Liver (tissue), 9 donors: ENCODE results near the gene DNAH17. TPM values are rescaled to one million over a fixed set of nuclear protein-coding genes. Genes with fewer than 3 reads are reported as not detected.

Experiments used
- DNase-seq: peaks from one replicate; pipeline ENCODE4 v3.0.0-alpha.2; 2017; ENCODE audit warnings: low spot score
- H3K27ac ChIP-seq, 2 donors: one replicate each; pipeline ENCODE4 v1.7.0; 2013; ENCODE audit warnings: inconsistent platforms in 2 of 2, low read length in 2 of 2, control low read depth in 1 of 2, low read depth in 1 of 2, mild to moderate bottlenecking in 1 of 2
- H3K27me3 ChIP-seq, 4 donors: one replicate each; pipeline versions ENCODE4 v1.6.1 to v1.7.0; 2013; ENCODE audit warnings: low read length in 3 of 4, inconsistent platforms in 1 of 4, mild to moderate bottlenecking in 1 of 4, moderate library complexity in 1 of 4; ENCODE audit not compliant: control insufficient read depth in 4 of 4, insufficient read depth in 4 of 4
- H3K36me3 ChIP-seq, 4 donors: one replicate each; pipeline versions ENCODE4 v1.6.1 to v1.7.0; 2013; ENCODE audit warnings: low read length in 3 of 4, mild to moderate bottlenecking in 3 of 4, low read depth in 1 of 4, moderate library complexity in 1 of 4; ENCODE audit not compliant: control insufficient read depth in 4 of 4, insufficient read depth in 3 of 4
- H3K4me1 ChIP-seq, 4 donors: one replicate each; pipeline versions ENCODE4 v1.6.1 to v1.7.0; 2013; ENCODE audit warnings: low read length in 3 of 4, mild to moderate bottlenecking in 3 of 4, moderate library complexity in 1 of 4; ENCODE audit not compliant: control insufficient read depth in 4 of 4, insufficient read depth in 4 of 4
- H3K4me3 ChIP-seq, 3 donors: one replicate each; pipeline versions ENCODE4 v1.6.1 to v1.7.0; 2013; ENCODE audit warnings: low read length in 3 of 3, control low read depth in 1 of 3, low read depth in 1 of 3, mild to moderate bottlenecking in 1 of 3
- H3K9ac ChIP-seq, 2 donors: one replicate each; pipeline ENCODE4 v1.7.0; 2013; ENCODE audit warnings: low read length in 2 of 2, mild to moderate bottlenecking in 2 of 2, moderate library complexity in 2 of 2, control low read depth in 1 of 2, low read depth in 1 of 2
- H3K9me3 ChIP-seq, 4 donors: one replicate each; pipeline versions ENCODE4 v1.6.1 to v1.7.0; 2013; ENCODE audit warnings: low read length in 3 of 4; ENCODE audit not compliant: control insufficient read depth in 4 of 4
- EGR1 ChIP-seq, 2 donors: IDR thresholded peaks; 2 replicates each; pipeline ENCODE4 v1.6.1; 2016 to 2018; ENCODE audit warnings: antibody characterized with exemption in 2 of 2, low read depth in 2 of 2
- FOXA1 ChIP-seq: IDR thresholded peaks from 2 replicates; pipeline ENCODE4 v1.6.1; 2016; ENCODE audit warnings: antibody characterized with exemption
- FOXA2 ChIP-seq: IDR thresholded peaks from 2 replicates; pipeline ENCODE4 v1.6.1; 2016; ENCODE audit warnings: antibody characterized with exemption
- GABPA ChIP-seq, 2 donors: IDR thresholded peaks in 1 of 2; conservative IDR thresholded peaks in 1 of 2; 2 replicates each; pipeline ENCODE4 v1.6.1; 2016; ENCODE audit warnings: antibody characterized with exemption in 2 of 2, mild to moderate bottlenecking in 1 of 2, moderate library complexity in 1 of 2
- HNF4A ChIP-seq, 2 donors: conservative IDR thresholded peaks; 2 replicates each; pipeline ENCODE4 v1.6.1; 2016; ENCODE audit warnings: antibody characterized with exemption in 2 of 2, mild to moderate bottlenecking in 2 of 2
- HNF4G ChIP-seq: IDR thresholded peaks from 2 replicates; pipeline ENCODE4 v1.6.1; 2016; ENCODE audit warnings: antibody characterized with exemption
- JUND ChIP-seq, 2 donors: IDR thresholded peaks; 2 replicates each; pipeline ENCODE4 v1.6.1; 2016; ENCODE audit warnings: antibody characterized with exemption in 2 of 2
- NR2F2 ChIP-seq: IDR thresholded peaks from 2 replicates; pipeline ENCODE4 v1.6.1; 2016; ENCODE audit warnings: antibody characterized with exemption
- RAD21 ChIP-seq, 2 donors: IDR thresholded peaks; 2 replicates each; pipeline ENCODE4 v1.6.1; 2016; ENCODE audit warnings: antibody characterized with exemption in 2 of 2, mild to moderate bottlenecking in 2 of 2
- RXRA ChIP-seq, 2 donors: IDR thresholded peaks; 2 replicates each; pipeline ENCODE4 v1.6.1; 2017 to 2018; ENCODE audit warnings: antibody characterized with exemption in 2 of 2, mild to moderate bottlenecking in 1 of 2
- SP1 ChIP-seq: IDR thresholded peaks from 2 replicates; pipeline ENCODE4 v1.6.1; 2018; ENCODE audit warnings: antibody characterized with exemption, mild to moderate bottlenecking
- TAF1 ChIP-seq: conservative IDR thresholded peaks from 2 replicates; pipeline ENCODE4 v1.6.1; 2016; ENCODE audit warnings: antibody characterized with exemption, mild to moderate bottlenecking
- YY1 ChIP-seq: IDR thresholded peaks from 2 replicates; pipeline ENCODE4 v1.6.1; 2016; ENCODE audit warnings: antibody characterized with exemption, mild to moderate bottlenecking
- WGBS: extraction: QIAGEN DNeasy Blood & Tissue Kit; methylation state at CpG from one replicate; pipeline ENCODE4 v1.1.7; 2013; 5-methylcytosine and 5-hydroxymethylcytosine counted together
- polyA plus RNA-seq, 2 donors: library from polyadenylated mRNA; stranded (reverse) in 1 of 2; unstranded in 1 of 2; fragments of 200-250 nt in 1 of 2; fragments of >200 nt in 1 of 2; fragmentation: Nextera tagmentation in 1 of 2; extraction: Ambion mirVana in 1 of 2; gene quantifications; one replicate each; pipeline versions ENCODE4 v1.2.1 to v1.2.3, GENCODE V29; 2013 to 2015
- total RNA-seq, 2 donors: library from RNA; depleted of rRNA; stranded (reverse); fragments of >200 nt; gene quantifications; one replicate each; pipeline ENCODE4 v1.2.3, GENCODE V29; 2014
- TF ChIP-seq, protein P1 (sequence below): fragments of 150-350 bp; IDR thresholded peaks from 2 replicates; pipeline ENCODE4 v1.5.1; 2017; ENCODE audit warnings: improper control_type of control experiment, low read depth, low read length; ENCODE audit not compliant: missing input control
- TF ChIP-seq, protein P2 (sequence below): IDR thresholded peaks from 2 replicates; pipeline ENCODE4 v1.6.1; 2016; ENCODE audit warnings: antibody characterized with exemption, mild to moderate bottlenecking
- TF ChIP-seq, protein P3 (sequence below): IDR thresholded peaks from 2 replicates; pipeline ENCODE4 v1.6.1; 2016; ENCODE audit warnings: antibody characterized with exemption
- TF ChIP-seq, protein P4 (sequence below): IDR thresholded peaks from 2 replicates; pipeline ENCODE4 v1.6.1; 2016; ENCODE audit warnings: antibody characterized with exemption
- TF ChIP-seq, protein P5 (sequence below): IDR thresholded peaks from 2 replicates; pipeline ENCODE4 v1.6.1; 2016; ENCODE audit warnings: antibody characterized with exemption
- donor health status: healthy.
- donor health status: healthy.
- donor health status: healthy.
- donor health status: healthy.
- donor health status: healthy.

Gene DNAH17
- total and polyA plus RNA-seq, 4 donors: 0.09 to 0.79 TPM; not detected in 2

DNA sequence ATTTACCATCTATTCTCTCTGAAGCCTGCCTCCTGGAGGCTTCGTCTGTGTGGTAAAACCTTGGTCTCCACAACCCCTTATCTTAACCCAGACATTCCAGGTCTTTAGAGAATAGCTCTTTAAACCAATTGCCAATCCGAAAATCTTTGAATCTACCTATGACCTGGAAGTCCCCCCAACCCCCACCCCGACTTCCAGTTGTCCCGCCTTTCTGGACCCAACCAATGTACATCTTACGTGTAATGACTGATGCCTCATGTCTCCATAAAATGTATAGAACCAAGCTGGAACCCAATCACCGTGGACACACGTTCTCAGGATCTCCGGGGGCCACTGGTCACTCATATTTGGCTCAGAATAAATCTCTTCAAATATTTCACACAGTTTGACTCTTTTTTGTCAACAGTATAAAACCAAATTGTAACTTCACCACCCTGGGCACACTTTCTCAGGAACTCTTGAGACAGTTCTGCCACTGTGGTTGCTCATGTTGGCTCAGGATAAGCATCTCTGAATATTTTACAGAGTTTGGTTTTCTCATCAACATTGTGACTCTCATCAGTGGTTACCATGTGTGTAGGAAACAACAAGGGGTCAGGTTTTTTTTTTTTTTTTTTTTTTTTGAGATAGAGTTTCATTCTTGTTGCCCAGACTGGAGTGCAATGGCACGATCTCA is 18.1 kb upstream of the DNAH17 start:
- DNase-seq: no peak
- H3K27me3 ChIP-seq: no peaks in the 10 kb centered on the region
- H3K4me1 ChIP-seq: peaks cover 0 to 5% (median 2%) of the 10 kb centered on the region in 4 donors
- no peaks in the 10 kb centered on the region for H3K9me3 ChIP-seq
- no peak overlapping the region for H3K27ac ChIP-seq
- WGBS: 94% methylated on average over 9 of the region's 9 CpGs
- H3K9ac ChIP-seq: no peak overlapping the region
- TF ChIP-seq, protein P1, sequence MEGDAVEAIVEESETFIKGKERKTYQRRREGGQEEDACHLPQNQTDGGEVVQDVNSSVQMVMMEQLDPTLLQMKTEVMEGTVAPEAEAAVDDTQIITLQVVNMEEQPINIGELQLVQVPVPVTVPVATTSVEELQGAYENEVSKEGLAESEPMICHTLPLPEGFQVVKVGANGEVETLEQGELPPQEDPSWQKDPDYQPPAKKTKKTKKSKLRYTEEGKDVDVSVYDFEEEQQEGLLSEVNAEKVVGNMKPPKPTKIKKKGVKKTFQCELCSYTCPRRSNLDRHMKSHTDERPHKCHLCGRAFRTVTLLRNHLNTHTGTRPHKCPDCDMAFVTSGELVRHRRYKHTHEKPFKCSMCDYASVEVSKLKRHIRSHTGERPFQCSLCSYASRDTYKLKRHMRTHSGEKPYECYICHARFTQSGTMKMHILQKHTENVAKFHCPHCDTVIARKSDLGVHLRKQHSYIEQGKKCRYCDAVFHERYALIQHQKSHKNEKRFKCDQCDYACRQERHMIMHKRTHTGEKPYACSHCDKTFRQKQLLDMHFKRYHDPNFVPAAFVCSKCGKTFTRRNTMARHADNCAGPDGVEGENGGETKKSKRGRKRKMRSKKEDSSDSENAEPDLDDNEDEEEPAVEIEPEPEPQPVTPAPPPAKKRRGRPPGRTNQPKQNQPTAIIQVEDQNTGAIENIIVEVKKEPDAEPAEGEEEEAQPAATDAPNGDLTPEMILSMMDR: no peak
- TF ChIP-seq RAD21 (IDR thresholded peaks at IDR 0.05) (no peak), EGR1 (IDR thresholded peaks at IDR 0.05; ENCODE audit: low read depth in 2 of 2) (no peak), RXRA (IDR thresholded peaks at IDR 0.05) (no peak), JUND (IDR thresholded peaks at IDR 0.05) (no peak), HNF4G (no peak), FOXA2 (no peak), GABPA (IDR thresholded peaks at IDR 0.05 in 1 of 2, conservative IDR thresholded peaks at IDR 0.05 in 1 of 2) (no peak), FOXA1 (no peak), TAF1 (no peak), NR2F2 (no peak), SP1 (no peak), HNF4A (conservative IDR thresholded peaks at IDR 0.05) (no peak), YY1 (no peak)
- TF ChIP-seq, protein P2, sequence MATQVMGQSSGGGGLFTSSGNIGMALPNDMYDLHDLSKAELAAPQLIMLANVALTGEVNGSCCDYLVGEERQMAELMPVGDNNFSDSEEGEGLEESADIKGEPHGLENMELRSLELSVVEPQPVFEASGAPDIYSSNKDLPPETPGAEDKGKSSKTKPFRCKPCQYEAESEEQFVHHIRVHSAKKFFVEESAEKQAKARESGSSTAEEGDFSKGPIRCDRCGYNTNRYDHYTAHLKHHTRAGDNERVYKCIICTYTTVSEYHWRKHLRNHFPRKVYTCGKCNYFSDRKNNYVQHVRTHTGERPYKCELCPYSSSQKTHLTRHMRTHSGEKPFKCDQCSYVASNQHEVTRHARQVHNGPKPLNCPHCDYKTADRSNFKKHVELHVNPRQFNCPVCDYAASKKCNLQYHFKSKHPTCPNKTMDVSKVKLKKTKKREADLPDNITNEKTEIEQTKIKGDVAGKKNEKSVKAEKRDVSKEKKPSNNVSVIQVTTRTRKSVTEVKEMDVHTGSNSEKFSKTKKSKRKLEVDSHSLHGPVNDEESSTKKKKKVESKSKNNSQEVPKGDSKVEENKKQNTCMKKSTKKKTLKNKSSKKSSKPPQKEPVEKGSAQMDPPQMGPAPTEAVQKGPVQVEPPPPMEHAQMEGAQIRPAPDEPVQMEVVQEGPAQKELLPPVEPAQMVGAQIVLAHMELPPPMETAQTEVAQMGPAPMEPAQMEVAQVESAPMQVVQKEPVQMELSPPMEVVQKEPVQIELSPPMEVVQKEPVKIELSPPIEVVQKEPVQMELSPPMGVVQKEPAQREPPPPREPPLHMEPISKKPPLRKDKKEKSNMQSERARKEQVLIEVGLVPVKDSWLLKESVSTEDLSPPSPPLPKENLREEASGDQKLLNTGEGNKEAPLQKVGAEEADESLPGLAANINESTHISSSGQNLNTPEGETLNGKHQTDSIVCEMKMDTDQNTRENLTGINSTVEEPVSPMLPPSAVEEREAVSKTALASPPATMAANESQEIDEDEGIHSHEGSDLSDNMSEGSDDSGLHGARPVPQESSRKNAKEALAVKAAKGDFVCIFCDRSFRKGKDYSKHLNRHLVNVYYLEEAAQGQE: no peak
- TF ChIP-seq, protein P3, sequence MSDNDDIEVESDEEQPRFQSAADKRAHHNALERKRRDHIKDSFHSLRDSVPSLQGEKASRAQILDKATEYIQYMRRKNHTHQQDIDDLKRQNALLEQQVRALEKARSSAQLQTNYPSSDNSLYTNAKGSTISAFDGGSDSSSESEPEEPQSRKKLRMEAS: no peak
- TF ChIP-seq, protein P4, sequence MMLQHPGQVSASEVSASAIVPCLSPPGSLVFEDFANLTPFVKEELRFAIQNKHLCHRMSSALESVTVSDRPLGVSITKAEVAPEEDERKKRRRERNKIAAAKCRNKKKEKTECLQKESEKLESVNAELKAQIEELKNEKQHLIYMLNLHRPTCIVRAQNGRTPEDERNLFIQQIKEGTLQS: no peak
- TF ChIP-seq, protein P5, sequence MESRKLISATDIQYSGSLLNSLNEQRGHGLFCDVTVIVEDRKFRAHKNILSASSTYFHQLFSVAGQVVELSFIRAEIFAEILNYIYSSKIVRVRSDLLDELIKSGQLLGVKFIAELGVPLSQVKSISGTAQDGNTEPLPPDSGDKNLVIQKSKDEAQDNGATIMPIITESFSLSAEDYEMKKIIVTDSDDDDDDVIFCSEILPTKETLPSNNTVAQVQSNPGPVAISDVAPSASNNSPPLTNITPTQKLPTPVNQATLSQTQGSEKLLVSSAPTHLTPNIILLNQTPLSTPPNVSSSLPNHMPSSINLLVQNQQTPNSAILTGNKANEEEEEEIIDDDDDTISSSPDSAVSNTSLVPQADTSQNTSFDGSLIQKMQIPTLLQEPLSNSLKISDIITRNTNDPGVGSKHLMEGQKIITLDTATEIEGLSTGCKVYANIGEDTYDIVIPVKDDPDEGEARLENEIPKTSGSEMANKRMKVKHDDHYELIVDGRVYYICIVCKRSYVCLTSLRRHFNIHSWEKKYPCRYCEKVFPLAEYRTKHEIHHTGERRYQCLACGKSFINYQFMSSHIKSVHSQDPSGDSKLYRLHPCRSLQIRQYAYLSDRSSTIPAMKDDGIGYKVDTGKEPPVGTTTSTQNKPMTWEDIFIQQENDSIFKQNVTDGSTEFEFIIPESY: no peak
- no peaks in the 10 kb centered on the region for H3K36me3 ChIP-seq
- no peak overlapping the region for H3K4me3 ChIP-seq
